HEK293 (cell line): ENCODE measurements around the gene ACVRL1.

Experiments used
- KLF7 ChIP-seq: fragments of 450-650 bp; formaldehyde crosslinking; IDR thresholded peaks from 2 replicates; pipeline ENCODE4 v1.5.1; 2016; ENCODE audit warnings: missing biosample characterization, missing genetic modification characterization, borderline replicate concordance
- OSR2 ChIP-seq: fragments of 450-650 bp; formaldehyde crosslinking; IDR thresholded peaks from 2 replicates; pipeline ENCODE4 v1.5.1; 2016; ENCODE audit warnings: missing biosample characterization, missing genetic modification characterization
- PRDM1 ChIP-seq: fragments of 450-650 bp; formaldehyde crosslinking; IDR thresholded peaks from 2 replicates; pipeline ENCODE4; 2016; ENCODE audit warnings: missing biosample characterization, missing genetic modification characterization
- SP2 ChIP-seq: fragments of 450-650 bp; formaldehyde crosslinking; IDR thresholded peaks from 2 replicates; pipeline ENCODE4 v1.5.1; 2016; ENCODE audit warnings: missing biosample characterization, missing genetic modification characterization
- YY1 ChIP-seq: fragments of 450-650 bp; formaldehyde crosslinking; IDR thresholded peaks from 2 replicates; pipeline ENCODE4 v1.5.1; 2018; ENCODE audit warnings: missing biosample characterization, missing genetic modification characterization
- ZNF423 ChIP-seq: fragments of 450-650 bp; formaldehyde crosslinking; IDR thresholded peaks from 2 replicates; pipeline ENCODE4 v1.5.1; 2016; ENCODE audit warnings: missing biosample characterization, missing genetic modification characterization
- ZNF600 ChIP-seq: fragments of 450-650 bp; formaldehyde crosslinking; IDR thresholded peaks from 2 replicates; pipeline ENCODE4 v1.5.1; 2016; ENCODE audit warnings: missing biosample characterization, missing genetic modification characterization
- ZNF639 ChIP-seq: fragments of 450-650 bp; formaldehyde crosslinking; IDR thresholded peaks from 2 replicates; pipeline ENCODE4 v1.5.1; 2016; ENCODE audit warnings: missing biosample characterization, missing genetic modification characterization
- ZSCAN18 ChIP-seq: fragments of 450-650 bp; formaldehyde crosslinking; IDR thresholded peaks from 2 replicates; pipeline ENCODE4 v1.5.1; 2016; ENCODE audit warnings: missing biosample characterization, missing genetic modification characterization
- TF ChIP-seq, protein P1 (sequence below): fragments of 450-650 bp; formaldehyde crosslinking; IDR thresholded peaks from 2 replicates; pipeline ENCODE4 v1.5.1; 2016; ENCODE audit warnings: missing biosample characterization, missing genetic modification characterization, low read depth
- TF ChIP-seq, protein P2 (sequence below): fragments of 450-650 bp; formaldehyde crosslinking; IDR thresholded peaks from 2 replicates; pipeline ENCODE4 v1.5.1; 2016; ENCODE audit warnings: missing biosample characterization, missing genetic modification characterization

GRCh38 chr12:51867796-51868428 is 39.4 kb upstream of the ACVRL1 start:
- no peak for TF ChIP-seq ZNF600
- no peak for TF ChIP-seq YY1
- no peak for TF ChIP-seq ZNF639 (tag by site-specific recombination)
- no peak for TF ChIP-seq OSR2 (tag by site-specific recombination)
- TF ChIP-seq, protein P1, sequence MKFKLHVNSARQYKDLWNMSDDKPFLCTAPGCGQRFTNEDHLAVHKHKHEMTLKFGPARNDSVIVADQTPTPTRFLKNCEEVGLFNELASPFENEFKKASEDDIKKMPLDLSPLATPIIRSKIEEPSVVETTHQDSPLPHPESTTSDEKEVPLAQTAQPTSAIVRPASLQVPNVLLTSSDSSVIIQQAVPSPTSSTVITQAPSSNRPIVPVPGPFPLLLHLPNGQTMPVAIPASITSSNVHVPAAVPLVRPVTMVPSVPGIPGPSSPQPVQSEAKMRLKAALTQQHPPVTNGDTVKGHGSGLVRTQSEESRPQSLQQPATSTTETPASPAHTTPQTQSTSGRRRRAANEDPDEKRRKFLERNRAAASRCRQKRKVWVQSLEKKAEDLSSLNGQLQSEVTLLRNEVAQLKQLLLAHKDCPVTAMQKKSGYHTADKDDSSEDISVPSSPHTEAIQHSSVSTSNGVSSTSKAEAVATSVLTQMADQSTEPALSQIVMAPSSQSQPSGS = no peak
- TF ChIP-seq, protein P2, sequence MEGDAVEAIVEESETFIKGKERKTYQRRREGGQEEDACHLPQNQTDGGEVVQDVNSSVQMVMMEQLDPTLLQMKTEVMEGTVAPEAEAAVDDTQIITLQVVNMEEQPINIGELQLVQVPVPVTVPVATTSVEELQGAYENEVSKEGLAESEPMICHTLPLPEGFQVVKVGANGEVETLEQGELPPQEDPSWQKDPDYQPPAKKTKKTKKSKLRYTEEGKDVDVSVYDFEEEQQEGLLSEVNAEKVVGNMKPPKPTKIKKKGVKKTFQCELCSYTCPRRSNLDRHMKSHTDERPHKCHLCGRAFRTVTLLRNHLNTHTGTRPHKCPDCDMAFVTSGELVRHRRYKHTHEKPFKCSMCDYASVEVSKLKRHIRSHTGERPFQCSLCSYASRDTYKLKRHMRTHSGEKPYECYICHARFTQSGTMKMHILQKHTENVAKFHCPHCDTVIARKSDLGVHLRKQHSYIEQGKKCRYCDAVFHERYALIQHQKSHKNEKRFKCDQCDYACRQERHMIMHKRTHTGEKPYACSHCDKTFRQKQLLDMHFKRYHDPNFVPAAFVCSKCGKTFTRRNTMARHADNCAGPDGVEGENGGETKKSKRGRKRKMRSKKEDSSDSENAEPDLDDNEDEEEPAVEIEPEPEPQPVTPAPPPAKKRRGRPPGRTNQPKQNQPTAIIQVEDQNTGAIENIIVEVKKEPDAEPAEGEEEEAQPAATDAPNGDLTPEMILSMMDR (tag by site-specific recombination) = no peak
- TF ChIP-seq SP2 = no peak
- TF ChIP-seq PRDM1 (tag by site-specific recombination) = no peak
- TF ChIP-seq ZSCAN18 (tag by site-specific recombination) = no peak
- no peak for TF ChIP-seq KLF7 (tag by site-specific recombination)
- TF ChIP-seq ZNF423 (tag by site-specific recombination) = no peak
